ENCODE data around the gene CARNS1.

DNA sequence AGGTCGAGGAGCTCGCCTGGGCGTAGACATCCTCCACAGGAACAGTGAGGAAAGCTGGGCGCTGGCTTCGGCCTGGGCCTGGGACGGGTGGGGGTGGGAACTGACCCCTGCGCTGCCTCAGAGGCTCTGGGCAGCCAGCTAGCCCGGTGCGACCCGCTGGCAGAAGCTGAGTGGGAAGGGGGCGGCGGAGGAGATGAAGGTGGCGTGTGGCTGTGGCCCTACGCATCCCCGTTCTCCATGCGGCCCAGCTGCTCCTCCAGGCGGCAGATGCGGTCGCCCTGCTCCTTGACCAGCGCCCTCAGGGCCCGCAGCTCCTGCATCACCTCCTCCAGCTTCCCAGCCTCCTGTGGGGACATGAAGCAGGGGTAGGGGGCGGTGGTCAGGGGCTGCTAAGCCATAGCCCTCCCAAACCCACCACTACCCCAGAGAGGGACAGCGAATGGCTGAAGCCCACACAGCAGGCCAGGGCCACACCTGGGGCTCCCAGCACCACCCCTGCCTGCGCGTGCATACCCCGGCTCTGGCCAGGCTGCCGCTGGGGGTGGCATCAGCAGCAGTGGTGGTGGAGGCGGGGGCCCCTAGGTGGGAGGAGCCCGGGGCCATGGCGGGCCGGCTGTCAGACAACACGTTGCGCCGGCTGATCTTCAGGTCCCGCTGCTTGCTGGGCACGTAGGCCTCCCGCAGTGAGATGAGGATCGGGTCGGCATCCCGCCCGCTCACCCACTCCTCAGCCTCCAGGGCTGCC lies 22.9 kb downstream of the CARNS1 start:
- TF ChIP-seq EZH2 (IDR thresholded peaks at IDR 0.05) = no peak
- TF ChIP-seq POLR2AphosphoS5 (IDR thresholded peaks at IDR 0.05; ENCODE audit: borderline replicate concordance, low read depth, low read length) = no peak
- no peak for TF ChIP-seq FOXP2 (optimal IDR thresholded peaks at IDR 0.05; ENCODE audit: control extremely low read depth, extremely low read length, insufficient read depth)
